Loucy (cell line): Measurements from ENCODE around the gene LOXL1.
"Not testable (repeated sequence)": the region's sequence is repeated elsewhere in the genome, so short reads cannot be mapped to it uniquely, and the experiment has no call there.

ENCODE experiments used
- H2AFZ ChIP-seq: fragments of 200-600 bp; sonication (generic); 2 replicates; pipeline ENCODE4 v1.6.0; 2016; ENCODE audit warnings: antibody characterized with exemption, mild to moderate bottlenecking, low read length, moderate library complexity
- H3F3A ChIP-seq: fragments of 200-600 bp; 2 replicates; pipeline ENCODE4 v1.6.0; 2016; ENCODE audit warnings: antibody characterized with exemption, low read depth, mild to moderate bottlenecking
- H3K27me3 ChIP-seq: fragments of 200-600 bp; sonication (generic); 2 replicates; pipeline ENCODE4 v1.6.1; 2014; ENCODE audit warnings: low read length, mild to moderate bottlenecking; ENCODE audit not compliant: insufficient read depth, poor library complexity, severe bottlenecking
- H3K36me3 ChIP-seq: fragments of 200-600 bp; sonication (generic); 2 replicates; pipeline ENCODE4 v1.6.1; 2016; ENCODE audit warnings: low read length; ENCODE audit not compliant: insufficient read depth
- H3K4me1 ChIP-seq: fragments of 200-600 bp; sonication (generic); 2 replicates; pipeline ENCODE4 v1.5.1; 2014; ENCODE audit warnings: low read length, mild to moderate bottlenecking; ENCODE audit not compliant: insufficient read depth, poor library complexity, severe bottlenecking
- H3K4me2 ChIP-seq: fragments of 200-600 bp; sonication (generic); 2 replicates; pipeline ENCODE4 v1.6.0; 2014; ENCODE audit warnings: antibody characterized with exemption, low read length, low read depth, mild to moderate bottlenecking; ENCODE audit not compliant: poor library complexity, severe bottlenecking
- H3K4me3 ChIP-seq: fragments of 200-600 bp; sonication (generic); 2 replicates; pipeline ENCODE4 v1.5.1; 2014; ENCODE audit warnings: low read length, mild to moderate bottlenecking, mixed read lengths; ENCODE audit not compliant: poor library complexity, severe bottlenecking
- H3K79me2 ChIP-seq: fragments of 200-600 bp; sonication (generic); 2 replicates; pipeline ENCODE4 v1.6.1; 2014; ENCODE audit warnings: low read length; ENCODE audit not compliant: insufficient read depth
- H3K9ac ChIP-seq: fragments of 200-600 bp; sonication (generic); 2 replicates; pipeline ENCODE4 v1.6.0; 2014; ENCODE audit warnings: mild to moderate bottlenecking, low read depth, low read length, moderate library complexity; ENCODE audit not compliant: poor library complexity, severe bottlenecking
- H3K9me2 ChIP-seq: fragments of 200-600 bp; sonication (generic); replicated peaks from 2 replicates; pipeline ENCODE4 v1.6.1; 2016; ENCODE audit warnings: low read depth, low read length, mixed read lengths
- H3K9me3 ChIP-seq: fragments of 200-600 bp; sonication (generic); 2 replicates; pipeline ENCODE4 v1.6.1; 2014; ENCODE audit warnings: mild to moderate bottlenecking, antibody characterized with exemption, low read length, low read depth; ENCODE audit not compliant: insufficient read depth
- H4K20me1 ChIP-seq: fragments of 200-600 bp; sonication (generic); 2 replicates; pipeline ENCODE4 v1.6.0; 2014; ENCODE audit warnings: antibody characterized with exemption, low read length, mild to moderate bottlenecking; ENCODE audit not compliant: insufficient read depth, poor library complexity, severe bottlenecking
- EZH2phosphoT487 ChIP-seq: fragments of 200-600 bp; IDR thresholded peaks from 2 replicates; pipeline ENCODE4 v1.6.1; 2018; ENCODE audit warnings: antibody characterized with exemption, mild to moderate bottlenecking, moderate library complexity, borderline replicate concordance
- TF ChIP-seq, protein P1 (sequence below): fragments of 200-600 bp; sonication (generic); conservative IDR thresholded peaks from 2 replicates; pipeline ENCODE4 v1.5.1; 2014; ENCODE audit warnings: mild to moderate bottlenecking, antibody characterized with exemption, low read length

The LOXL1 gene

DNA sequence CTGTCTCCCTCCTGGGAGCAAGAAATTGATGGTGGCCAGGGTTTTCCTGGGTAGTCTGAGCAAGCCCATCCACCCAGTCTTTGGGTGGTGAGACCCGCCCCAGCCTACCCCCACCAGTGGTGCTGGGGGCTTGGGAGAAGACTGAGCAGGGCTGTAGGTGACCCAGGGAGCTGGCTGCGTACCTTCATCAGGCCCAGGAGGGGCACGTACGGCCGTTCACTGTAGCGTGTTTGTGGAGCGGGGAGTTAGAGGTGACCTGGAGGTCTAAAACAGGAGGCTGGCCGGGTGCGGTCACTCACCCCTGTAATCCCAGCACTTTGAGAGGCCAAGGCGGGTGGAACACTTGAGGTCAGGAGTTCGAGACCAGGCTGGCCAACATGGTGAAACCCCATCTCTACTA lies 11.5 kb downstream of the LOXL1 start:
- Histone ChIP-seq H3K27me3 (no peaks in the 10 kb centered on the region), H3K9ac (no peak overlapping the region), H3K9me3 (no peaks in the 10 kb centered on the region), H3K79me2 (no peaks in the 10 kb centered on the region), H3K9me2 (no peaks in the 10 kb centered on the region), H3F3A (peaks cover 5% of the 10 kb centered on the region; the same call in 1 of the 2 replicates), H3K4me1 (peaks cover 71% of the 10 kb centered on the region), H3K4me2 (no peak overlapping the region), H3K36me3 (no peaks in the 10 kb centered on the region), H4K20me1 (no peaks in the 10 kb centered on the region), H3K4me3 (no peak overlapping the region), H2AFZ (no peak overlapping the region)
- TF ChIP-seq, protein P1, sequence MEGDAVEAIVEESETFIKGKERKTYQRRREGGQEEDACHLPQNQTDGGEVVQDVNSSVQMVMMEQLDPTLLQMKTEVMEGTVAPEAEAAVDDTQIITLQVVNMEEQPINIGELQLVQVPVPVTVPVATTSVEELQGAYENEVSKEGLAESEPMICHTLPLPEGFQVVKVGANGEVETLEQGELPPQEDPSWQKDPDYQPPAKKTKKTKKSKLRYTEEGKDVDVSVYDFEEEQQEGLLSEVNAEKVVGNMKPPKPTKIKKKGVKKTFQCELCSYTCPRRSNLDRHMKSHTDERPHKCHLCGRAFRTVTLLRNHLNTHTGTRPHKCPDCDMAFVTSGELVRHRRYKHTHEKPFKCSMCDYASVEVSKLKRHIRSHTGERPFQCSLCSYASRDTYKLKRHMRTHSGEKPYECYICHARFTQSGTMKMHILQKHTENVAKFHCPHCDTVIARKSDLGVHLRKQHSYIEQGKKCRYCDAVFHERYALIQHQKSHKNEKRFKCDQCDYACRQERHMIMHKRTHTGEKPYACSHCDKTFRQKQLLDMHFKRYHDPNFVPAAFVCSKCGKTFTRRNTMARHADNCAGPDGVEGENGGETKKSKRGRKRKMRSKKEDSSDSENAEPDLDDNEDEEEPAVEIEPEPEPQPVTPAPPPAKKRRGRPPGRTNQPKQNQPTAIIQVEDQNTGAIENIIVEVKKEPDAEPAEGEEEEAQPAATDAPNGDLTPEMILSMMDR: no peak
- no peak for TF ChIP-seq EZH2phosphoT487

DNA sequence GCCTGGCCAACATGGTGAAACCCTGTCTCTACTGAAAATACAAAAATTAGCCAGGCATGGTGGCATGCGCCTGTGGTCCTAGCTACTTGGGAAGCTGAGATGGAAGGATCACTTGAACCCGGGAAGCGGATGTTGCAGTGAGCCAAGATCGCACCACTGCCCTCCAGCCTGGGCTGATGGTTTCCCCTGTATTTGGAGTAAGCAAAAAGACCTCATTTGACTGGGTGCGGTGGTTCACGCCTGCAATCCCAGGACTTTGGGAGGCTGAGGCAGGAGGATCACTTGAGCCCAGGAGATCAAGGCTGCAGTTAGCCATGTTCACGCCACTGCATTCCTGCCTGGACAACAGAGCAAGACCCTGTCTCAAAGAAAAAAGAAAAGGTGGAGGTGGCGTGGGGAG lies 12.3 kb downstream of the LOXL1 start:
- not testable (repeated sequence) for H4K20me1 ChIP-seq, H3K4me2 ChIP-seq, H3K9me2 ChIP-seq, H3K79me2 ChIP-seq, H3F3A ChIP-seq, H3K27me3 ChIP-seq, H2AFZ ChIP-seq, H3K9me3 ChIP-seq, H3K36me3 ChIP-seq, H3K9ac ChIP-seq, H3K4me3 ChIP-seq
- H3K4me1 ChIP-seq: peaks cover 71% of the 10 kb centered on the region

DNA sequence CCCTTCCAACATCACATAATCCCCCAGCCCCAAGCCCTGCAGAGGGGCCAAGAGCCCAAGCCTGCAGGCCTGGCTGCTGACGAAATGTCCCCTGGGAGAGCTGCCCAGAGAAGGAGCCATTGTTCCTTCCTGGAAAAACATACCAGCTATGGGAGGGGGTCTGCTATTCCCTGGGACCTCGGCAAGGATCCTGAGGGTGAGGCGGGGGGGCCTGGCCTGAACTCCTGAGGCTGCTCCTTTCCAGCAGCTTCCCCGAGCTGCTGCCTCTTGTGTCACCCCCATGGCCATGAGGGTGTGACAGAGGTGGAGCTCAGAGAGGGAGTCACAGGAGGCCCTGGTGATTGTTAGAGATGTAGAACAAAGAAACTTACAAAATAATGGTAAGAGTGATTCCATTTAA lies 12.9 kb downstream of the LOXL1 start:
- Histone ChIP-seq H3K9ac (no peak overlapping the region), H3F3A (peaks cover 5% of the 10 kb centered on the region; the same call in 1 of the 2 replicates), H3K27me3 (no peaks in the 10 kb centered on the region), H3K4me3 (no peak overlapping the region), H2AFZ (peak overlapping the region; percentile 22; the same call in 1 of the 2 replicates), H3K9me3 (no peaks in the 10 kb centered on the region), H3K36me3 (no peaks in the 10 kb centered on the region), H3K9me2 (no peaks in the 10 kb centered on the region), H4K20me1 (no peaks in the 10 kb centered on the region), H3K4me1 (peaks cover 67% of the 10 kb centered on the region), H3K4me2 (no peak overlapping the region), H3K79me2 (no peaks in the 10 kb centered on the region)
- TF ChIP-seq EZH2phosphoT487: no peak
- TF ChIP-seq, protein P1: no peak

DNA sequence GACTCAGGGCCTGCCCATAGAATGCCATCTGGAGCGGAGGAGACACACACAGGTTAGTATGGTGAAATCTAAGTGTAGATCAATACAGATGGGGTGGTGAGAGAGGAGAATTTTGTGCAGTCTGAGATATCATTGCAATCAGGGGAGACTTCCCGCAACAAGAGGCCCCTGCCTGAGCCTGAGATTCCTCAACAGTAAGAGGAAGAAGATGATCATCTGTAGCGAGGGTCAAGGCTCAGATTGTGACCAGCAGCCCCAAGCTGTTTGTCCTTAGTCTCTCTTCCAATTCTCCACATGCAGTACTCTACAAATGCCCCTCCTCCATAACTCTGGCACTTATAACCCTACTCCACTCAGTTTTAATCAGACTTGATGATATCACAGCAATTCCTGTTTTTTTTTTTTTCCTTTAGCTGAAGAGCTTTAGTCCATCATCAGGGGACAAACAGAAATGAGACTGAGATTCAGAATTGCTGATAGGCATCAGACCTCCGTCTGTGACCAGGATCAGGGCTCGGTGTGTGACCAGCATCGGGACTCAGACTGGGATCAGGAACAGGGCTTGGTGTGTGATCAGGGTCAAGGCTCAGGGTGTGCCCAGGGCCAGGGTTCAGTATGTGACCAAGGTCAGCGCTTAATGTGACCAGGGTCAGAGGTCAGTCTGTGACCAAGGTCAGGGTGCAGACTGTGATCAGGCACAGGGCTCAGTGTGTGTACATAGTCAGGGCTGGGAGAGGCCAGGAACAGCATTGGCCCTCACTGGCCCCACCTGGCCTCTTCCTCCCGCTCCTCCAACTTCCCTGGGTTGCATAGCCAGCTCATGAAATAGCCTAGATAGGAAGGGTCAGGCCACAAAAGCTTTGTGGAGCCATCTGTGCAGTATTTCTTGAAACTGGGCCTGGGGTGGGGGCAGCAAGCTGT lies 14.1 kb downstream of the LOXL1 start:
- Histone ChIP-seq H3K36me3 (no peaks in the 10 kb centered on the region), H4K20me1 (no peaks in the 10 kb centered on the region), H3K4me2 (no peak overlapping the region), H3K9me2 (no peaks in the 10 kb centered on the region), H3K9ac (no peak overlapping the region), H3K4me3 (no peak overlapping the region), H3K4me1 (peaks cover 65% of the 10 kb centered on the region), H2AFZ (no peak overlapping the region), H3K79me2 (no peaks in the 10 kb centered on the region), H3K9me3 (no peaks in the 10 kb centered on the region), H3F3A (no peaks in the 10 kb centered on the region), H3K27me3 (no peaks in the 10 kb centered on the region)
- TF ChIP-seq, protein P1: no peak
- no peak for TF ChIP-seq EZH2phosphoT487
